GM23338 (cell line): Measurements from ENCODE around the gene METTL6. TPM values are rescaled to one million over a fixed set of nuclear protein-coding genes. Genes with fewer than 3 reads are reported as not detected.

Experiments used
- ATAC-seq: fragments of 200-7000 bp; cut with Tn5 transposase; 3 replicates; pipeline ENCODE4 v1.9.1; 2020
- DNase-seq: peaks from one replicate; pipeline ENCODE4 v3.0.0-alpha.2; 2015; ENCODE audit warnings: low spot score
- H2AFZ ChIP-seq: fragments of 200-600 bp; sonication (generic); 2 replicates; pipeline ENCODE4 v1.8.0; 2016; ENCODE audit warnings: antibody characterized with exemption, mild to moderate bottlenecking, moderate library complexity
- H3F3A ChIP-seq: fragments of 200-600 bp; sonication (generic); replicated peaks from 2 replicates; pipeline ENCODE4 v1.8.0; 2017; ENCODE audit warnings: antibody characterized with exemption, mixed run types, low read depth
- H3K27ac ChIP-seq: fragments of 200-600 bp; sonication (generic); 2 replicates; pipeline ENCODE4 v1.6.1; 2016; ENCODE audit warnings: low read depth
- H3K27me3 ChIP-seq: fragments of 200-600 bp; sonication (generic); 2 replicates; pipeline ENCODE4 v1.8.0; 2016; ENCODE audit warnings: mild to moderate bottlenecking, mixed run types, moderate library complexity; ENCODE audit not compliant: insufficient read depth
- H3K36me3 ChIP-seq: fragments of 200-600 bp; sonication (generic); 2 replicates; pipeline ENCODE4 v1.8.0; 2016; ENCODE audit warnings: mild to moderate bottlenecking; ENCODE audit not compliant: insufficient read depth
- H3K4me1 ChIP-seq: fragments of 200-600 bp; sonication (generic); 2 replicates; pipeline ENCODE4 v1.8.0; 2016; ENCODE audit warnings: mild to moderate bottlenecking, moderate library complexity; ENCODE audit not compliant: insufficient read depth
- H3K4me2 ChIP-seq: fragments of 200-600 bp; sonication (generic); 2 replicates; pipeline ENCODE4 v1.7.1; 2017; ENCODE audit warnings: mixed run types
- H3K4me3 ChIP-seq: fragments of 200-600 bp; sonication (generic); 2 replicates; pipeline ENCODE4 v1.6.1; 2016; ENCODE audit warnings: mixed run types
- H3K79me2 ChIP-seq: fragments of 200-600 bp; sonication (generic); replicated peaks from 2 replicates; pipeline ENCODE4 v1.8.0; 2017; ENCODE audit warnings: mild to moderate bottlenecking; ENCODE audit not compliant: insufficient read depth
- H3K9me2 ChIP-seq: fragments of 200-600 bp; sonication (generic); 2 replicates; pipeline ENCODE4 v1.8.0; 2017; ENCODE audit not compliant: insufficient read depth
- H4K20me1 ChIP-seq: fragments of 200-600 bp; sonication (generic); replicated peaks from 2 replicates; pipeline ENCODE4 v1.8.0; 2017; ENCODE audit warnings: mild to moderate bottlenecking; ENCODE audit not compliant: insufficient read depth
- H3K27ac Mint-ChIP-seq: 2 replicates; pipeline ENCODE4 v1.8.0; 2020; ENCODE audit warnings: inconsistent platforms, mild to moderate bottlenecking, moderate library complexity, mixed read lengths
- H3K27me3 Mint-ChIP-seq: 3 replicates; pipeline ENCODE4 v1.8.0; 2022; ENCODE audit warnings: low read depth, mild to moderate bottlenecking, moderate library complexity, mixed read lengths, inconsistent platforms; ENCODE audit not compliant: insufficient read depth, poor library complexity
- H3K36me3 Mint-ChIP-seq: 3 replicates; pipeline ENCODE4 v1.8.0; 2021; ENCODE audit warnings: low read depth, mild to moderate bottlenecking, inconsistent platforms, moderate library complexity, mixed read lengths
- H3K4me1 Mint-ChIP-seq: 3 replicates; pipeline ENCODE4 v1.8.0; 2020; ENCODE audit warnings: mild to moderate bottlenecking, inconsistent platforms, mixed read lengths
- H3K4me3 Mint-ChIP-seq: 3 replicates; pipeline ENCODE4 v1.8.0; 2021; ENCODE audit warnings: moderate library complexity, mild to moderate bottlenecking, inconsistent platforms, mixed read lengths
- H3K9me3 Mint-ChIP-seq: 3 replicates; pipeline ENCODE4 v1.8.0; 2020; ENCODE audit warnings: moderate library complexity, mild to moderate bottlenecking, inconsistent platforms, mixed read lengths
- CREB1 ChIP-seq: fragments of 250-450 bp; sonication (Bioruptor Pico); IDR thresholded peaks from 2 replicates; pipeline ENCODE4 v1.5.0; 2020; ENCODE audit warnings: low read depth, mild to moderate bottlenecking, moderate library complexity
- EZH2 ChIP-seq: fragments of 200-600 bp; sonication (generic); IDR thresholded peaks from one replicate; pipeline ENCODE4 v1.8.0; 2017; ENCODE audit warnings: antibody characterized with exemption, mild to moderate bottlenecking, low read depth; ENCODE audit not compliant: unreplicated experiment
- EZH2phosphoT487 ChIP-seq: fragments of 200-600 bp; sonication (generic); IDR thresholded peaks from one replicate; pipeline ENCODE4 v1.8.1; 2018; ENCODE audit warnings: antibody characterized with exemption; ENCODE audit not compliant: unreplicated experiment
- JUNB ChIP-seq: IDR thresholded peaks from one replicate; pipeline ENCODE4 v1.6.1; 2016; ENCODE audit warnings: antibody characterized with exemption; ENCODE audit not compliant: unreplicated experiment
- NANOG ChIP-seq: IDR thresholded peaks from 2 replicates; pipeline ENCODE4 v1.6.1; 2016; ENCODE audit warnings: antibody characterized with exemption, borderline replicate concordance
- POLR2AphosphoS5 ChIP-seq: IDR thresholded peaks from 2 replicates; pipeline ENCODE4 v1.6.1; 2016; ENCODE audit warnings: antibody characterized with exemption, low read depth
- STAT1 ChIP-seq: IDR thresholded peaks from one replicate; pipeline ENCODE4 v1.6.1; 2016; ENCODE audit warnings: antibody characterized with exemption; ENCODE audit not compliant: unreplicated experiment
- ZNF114 ChIP-seq: fragments of 250-450 bp; sonication (Bioruptor Pico); IDR thresholded peaks from 2 replicates; pipeline ENCODE4 v1.5.0; 2020; ENCODE audit warnings: mild to moderate bottlenecking, moderate library complexity
- ZNF331 ChIP-seq: fragments of 250-450 bp; sonication (Bioruptor Pico); IDR thresholded peaks from 2 replicates; pipeline ENCODE4 v1.5.0; 2020; ENCODE audit warnings: low read depth, mild to moderate bottlenecking, moderate library complexity
- polyA plus RNA-seq: library from polyadenylated mRNA; unstranded; fragments of >200 nt; fragmentation: Nextera tagmentation; extraction: Ambion mirVana; gene quantifications from 2 replicates; pipeline ENCODE4 v1.2.1, GENCODE V29; 2016
- total RNA-seq: library from RNA; depleted of rRNA; stranded (reverse); fragments of >200 nt; shearing (Covaris generic); gene quantifications from 2 replicates; pipeline ENCODE4 v1.2.3, GENCODE V29; 2014
- TF ChIP-seq, protein P1 (sequence below): IDR thresholded peaks from one replicate; pipeline ENCODE4 v1.6.1; 2018; ENCODE audit warnings: antibody characterized with exemption; ENCODE audit not compliant: unreplicated experiment
- TF ChIP-seq, protein P2 (sequence below): IDR thresholded peaks from 2 replicates; pipeline ENCODE4 v1.6.1; 2016; ENCODE audit warnings: antibody characterized with exemption
- TF ChIP-seq, protein P3 (sequence below), 2 experiments: fragments of 200-600 bp in 1 of 2; sonication (generic) in 1 of 2; conservative IDR thresholded peaks; 2 replicates each; pipeline versions ENCODE4 v1.5.1 to v1.6.1; 2016 to 2017; ENCODE audit warnings: antibody characterized with exemption in 2 of 2, low read depth in 2 of 2, mild to moderate bottlenecking in 2 of 2, moderate library complexity in 1 of 2
- TF ChIP-seq, protein P4 (sequence below): fragments of 250-450 bp; sonication (Bioruptor Pico); IDR thresholded peaks from 2 replicates; pipeline ENCODE4 v1.5.0; 2020; ENCODE audit warnings: mild to moderate bottlenecking, moderate library complexity

Gene METTL6
- total and polyA plus RNA-seq, 2 experiments from 2014 or later: 15.1 to 17.8 TPM

DNA sequence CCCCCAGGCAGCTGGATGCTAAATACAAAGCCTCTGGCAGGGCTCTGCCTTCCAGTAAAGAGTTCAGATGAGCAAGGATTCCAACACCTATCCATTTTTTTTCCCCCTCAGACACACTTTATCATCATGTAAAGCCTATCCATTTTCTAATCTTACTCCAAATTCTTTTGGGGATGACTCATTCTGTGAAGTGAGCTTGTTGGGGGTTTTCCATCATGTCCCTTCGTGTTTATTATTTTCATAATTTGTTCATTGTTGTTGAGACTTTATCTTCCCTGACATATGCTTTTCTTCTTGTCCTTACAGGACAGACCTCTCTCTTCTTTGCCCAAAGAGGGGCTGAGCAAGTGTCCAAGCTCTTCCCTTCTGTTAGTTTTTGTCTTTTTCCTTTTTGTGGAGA, 60.3 kb downstream of the METTL6 start:
- no peaks in the 10 kb centered on the region for H3K36me3 Mint-ChIP-seq
- no peak overlapping the region for H3K27ac Mint-ChIP-seq
- H3K79me2 ChIP-seq: no peaks in the 10 kb centered on the region
- no peaks in the 10 kb centered on the region for H3F3A ChIP-seq
- no peaks in the 10 kb centered on the region for H3K36me3 ChIP-seq
- no peaks in the 10 kb centered on the region; the same call in 2 of the 3 replicates for H3K9me3 Mint-ChIP-seq
- H2AFZ ChIP-seq: no peak overlapping the region
- H4K20me1 ChIP-seq: no peaks in the 10 kb centered on the region
- ATAC-seq: no peak
- H3K4me1 Mint-ChIP-seq: peaks cover 5% of the 10 kb centered on the region
- no peak overlapping the region for H3K4me3 Mint-ChIP-seq
- H3K4me2 ChIP-seq: no peak overlapping the region
- no peaks in the 10 kb centered on the region for H3K9me2 ChIP-seq
- no peak overlapping the region for H3K4me3 ChIP-seq
- peaks cover 4% of the 10 kb centered on the region for H3K27me3 Mint-ChIP-seq
- H3K27me3 ChIP-seq: no peaks in the 10 kb centered on the region
- DNase-seq: no peak
- no peaks in the 10 kb centered on the region; the same call in 1 of the 2 replicates for H3K4me1 ChIP-seq
- no peak overlapping the region for H3K27ac ChIP-seq
- TF ChIP-seq POLR2AphosphoS5 (no peak), ZNF331 (CRISPR knock-in tag) (no peak), NANOG (no peak), JUNB (no peak), CREB1 (CRISPR knock-in tag) (no peak), ZNF114 (CRISPR knock-in tag) (no peak), STAT1 (no peak), EZH2phosphoT487 (no peak), EZH2 (no peak)
- TF ChIP-seq, protein P1, sequence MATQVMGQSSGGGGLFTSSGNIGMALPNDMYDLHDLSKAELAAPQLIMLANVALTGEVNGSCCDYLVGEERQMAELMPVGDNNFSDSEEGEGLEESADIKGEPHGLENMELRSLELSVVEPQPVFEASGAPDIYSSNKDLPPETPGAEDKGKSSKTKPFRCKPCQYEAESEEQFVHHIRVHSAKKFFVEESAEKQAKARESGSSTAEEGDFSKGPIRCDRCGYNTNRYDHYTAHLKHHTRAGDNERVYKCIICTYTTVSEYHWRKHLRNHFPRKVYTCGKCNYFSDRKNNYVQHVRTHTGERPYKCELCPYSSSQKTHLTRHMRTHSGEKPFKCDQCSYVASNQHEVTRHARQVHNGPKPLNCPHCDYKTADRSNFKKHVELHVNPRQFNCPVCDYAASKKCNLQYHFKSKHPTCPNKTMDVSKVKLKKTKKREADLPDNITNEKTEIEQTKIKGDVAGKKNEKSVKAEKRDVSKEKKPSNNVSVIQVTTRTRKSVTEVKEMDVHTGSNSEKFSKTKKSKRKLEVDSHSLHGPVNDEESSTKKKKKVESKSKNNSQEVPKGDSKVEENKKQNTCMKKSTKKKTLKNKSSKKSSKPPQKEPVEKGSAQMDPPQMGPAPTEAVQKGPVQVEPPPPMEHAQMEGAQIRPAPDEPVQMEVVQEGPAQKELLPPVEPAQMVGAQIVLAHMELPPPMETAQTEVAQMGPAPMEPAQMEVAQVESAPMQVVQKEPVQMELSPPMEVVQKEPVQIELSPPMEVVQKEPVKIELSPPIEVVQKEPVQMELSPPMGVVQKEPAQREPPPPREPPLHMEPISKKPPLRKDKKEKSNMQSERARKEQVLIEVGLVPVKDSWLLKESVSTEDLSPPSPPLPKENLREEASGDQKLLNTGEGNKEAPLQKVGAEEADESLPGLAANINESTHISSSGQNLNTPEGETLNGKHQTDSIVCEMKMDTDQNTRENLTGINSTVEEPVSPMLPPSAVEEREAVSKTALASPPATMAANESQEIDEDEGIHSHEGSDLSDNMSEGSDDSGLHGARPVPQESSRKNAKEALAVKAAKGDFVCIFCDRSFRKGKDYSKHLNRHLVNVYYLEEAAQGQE: no peak
- TF ChIP-seq, protein P2, sequence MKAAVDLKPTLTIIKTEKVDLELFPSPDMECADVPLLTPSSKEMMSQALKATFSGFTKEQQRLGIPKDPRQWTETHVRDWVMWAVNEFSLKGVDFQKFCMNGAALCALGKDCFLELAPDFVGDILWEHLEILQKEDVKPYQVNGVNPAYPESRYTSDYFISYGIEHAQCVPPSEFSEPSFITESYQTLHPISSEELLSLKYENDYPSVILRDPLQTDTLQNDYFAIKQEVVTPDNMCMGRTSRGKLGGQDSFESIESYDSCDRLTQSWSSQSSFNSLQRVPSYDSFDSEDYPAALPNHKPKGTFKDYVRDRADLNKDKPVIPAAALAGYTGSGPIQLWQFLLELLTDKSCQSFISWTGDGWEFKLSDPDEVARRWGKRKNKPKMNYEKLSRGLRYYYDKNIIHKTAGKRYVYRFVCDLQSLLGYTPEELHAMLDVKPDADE: no peak
- TF ChIP-seq, protein P3, sequence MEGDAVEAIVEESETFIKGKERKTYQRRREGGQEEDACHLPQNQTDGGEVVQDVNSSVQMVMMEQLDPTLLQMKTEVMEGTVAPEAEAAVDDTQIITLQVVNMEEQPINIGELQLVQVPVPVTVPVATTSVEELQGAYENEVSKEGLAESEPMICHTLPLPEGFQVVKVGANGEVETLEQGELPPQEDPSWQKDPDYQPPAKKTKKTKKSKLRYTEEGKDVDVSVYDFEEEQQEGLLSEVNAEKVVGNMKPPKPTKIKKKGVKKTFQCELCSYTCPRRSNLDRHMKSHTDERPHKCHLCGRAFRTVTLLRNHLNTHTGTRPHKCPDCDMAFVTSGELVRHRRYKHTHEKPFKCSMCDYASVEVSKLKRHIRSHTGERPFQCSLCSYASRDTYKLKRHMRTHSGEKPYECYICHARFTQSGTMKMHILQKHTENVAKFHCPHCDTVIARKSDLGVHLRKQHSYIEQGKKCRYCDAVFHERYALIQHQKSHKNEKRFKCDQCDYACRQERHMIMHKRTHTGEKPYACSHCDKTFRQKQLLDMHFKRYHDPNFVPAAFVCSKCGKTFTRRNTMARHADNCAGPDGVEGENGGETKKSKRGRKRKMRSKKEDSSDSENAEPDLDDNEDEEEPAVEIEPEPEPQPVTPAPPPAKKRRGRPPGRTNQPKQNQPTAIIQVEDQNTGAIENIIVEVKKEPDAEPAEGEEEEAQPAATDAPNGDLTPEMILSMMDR (conservative IDR thresholded peaks at IDR 0.05; ENCODE audit: low read depth in 2 of 2): no peak
- TF ChIP-seq, protein P4, sequence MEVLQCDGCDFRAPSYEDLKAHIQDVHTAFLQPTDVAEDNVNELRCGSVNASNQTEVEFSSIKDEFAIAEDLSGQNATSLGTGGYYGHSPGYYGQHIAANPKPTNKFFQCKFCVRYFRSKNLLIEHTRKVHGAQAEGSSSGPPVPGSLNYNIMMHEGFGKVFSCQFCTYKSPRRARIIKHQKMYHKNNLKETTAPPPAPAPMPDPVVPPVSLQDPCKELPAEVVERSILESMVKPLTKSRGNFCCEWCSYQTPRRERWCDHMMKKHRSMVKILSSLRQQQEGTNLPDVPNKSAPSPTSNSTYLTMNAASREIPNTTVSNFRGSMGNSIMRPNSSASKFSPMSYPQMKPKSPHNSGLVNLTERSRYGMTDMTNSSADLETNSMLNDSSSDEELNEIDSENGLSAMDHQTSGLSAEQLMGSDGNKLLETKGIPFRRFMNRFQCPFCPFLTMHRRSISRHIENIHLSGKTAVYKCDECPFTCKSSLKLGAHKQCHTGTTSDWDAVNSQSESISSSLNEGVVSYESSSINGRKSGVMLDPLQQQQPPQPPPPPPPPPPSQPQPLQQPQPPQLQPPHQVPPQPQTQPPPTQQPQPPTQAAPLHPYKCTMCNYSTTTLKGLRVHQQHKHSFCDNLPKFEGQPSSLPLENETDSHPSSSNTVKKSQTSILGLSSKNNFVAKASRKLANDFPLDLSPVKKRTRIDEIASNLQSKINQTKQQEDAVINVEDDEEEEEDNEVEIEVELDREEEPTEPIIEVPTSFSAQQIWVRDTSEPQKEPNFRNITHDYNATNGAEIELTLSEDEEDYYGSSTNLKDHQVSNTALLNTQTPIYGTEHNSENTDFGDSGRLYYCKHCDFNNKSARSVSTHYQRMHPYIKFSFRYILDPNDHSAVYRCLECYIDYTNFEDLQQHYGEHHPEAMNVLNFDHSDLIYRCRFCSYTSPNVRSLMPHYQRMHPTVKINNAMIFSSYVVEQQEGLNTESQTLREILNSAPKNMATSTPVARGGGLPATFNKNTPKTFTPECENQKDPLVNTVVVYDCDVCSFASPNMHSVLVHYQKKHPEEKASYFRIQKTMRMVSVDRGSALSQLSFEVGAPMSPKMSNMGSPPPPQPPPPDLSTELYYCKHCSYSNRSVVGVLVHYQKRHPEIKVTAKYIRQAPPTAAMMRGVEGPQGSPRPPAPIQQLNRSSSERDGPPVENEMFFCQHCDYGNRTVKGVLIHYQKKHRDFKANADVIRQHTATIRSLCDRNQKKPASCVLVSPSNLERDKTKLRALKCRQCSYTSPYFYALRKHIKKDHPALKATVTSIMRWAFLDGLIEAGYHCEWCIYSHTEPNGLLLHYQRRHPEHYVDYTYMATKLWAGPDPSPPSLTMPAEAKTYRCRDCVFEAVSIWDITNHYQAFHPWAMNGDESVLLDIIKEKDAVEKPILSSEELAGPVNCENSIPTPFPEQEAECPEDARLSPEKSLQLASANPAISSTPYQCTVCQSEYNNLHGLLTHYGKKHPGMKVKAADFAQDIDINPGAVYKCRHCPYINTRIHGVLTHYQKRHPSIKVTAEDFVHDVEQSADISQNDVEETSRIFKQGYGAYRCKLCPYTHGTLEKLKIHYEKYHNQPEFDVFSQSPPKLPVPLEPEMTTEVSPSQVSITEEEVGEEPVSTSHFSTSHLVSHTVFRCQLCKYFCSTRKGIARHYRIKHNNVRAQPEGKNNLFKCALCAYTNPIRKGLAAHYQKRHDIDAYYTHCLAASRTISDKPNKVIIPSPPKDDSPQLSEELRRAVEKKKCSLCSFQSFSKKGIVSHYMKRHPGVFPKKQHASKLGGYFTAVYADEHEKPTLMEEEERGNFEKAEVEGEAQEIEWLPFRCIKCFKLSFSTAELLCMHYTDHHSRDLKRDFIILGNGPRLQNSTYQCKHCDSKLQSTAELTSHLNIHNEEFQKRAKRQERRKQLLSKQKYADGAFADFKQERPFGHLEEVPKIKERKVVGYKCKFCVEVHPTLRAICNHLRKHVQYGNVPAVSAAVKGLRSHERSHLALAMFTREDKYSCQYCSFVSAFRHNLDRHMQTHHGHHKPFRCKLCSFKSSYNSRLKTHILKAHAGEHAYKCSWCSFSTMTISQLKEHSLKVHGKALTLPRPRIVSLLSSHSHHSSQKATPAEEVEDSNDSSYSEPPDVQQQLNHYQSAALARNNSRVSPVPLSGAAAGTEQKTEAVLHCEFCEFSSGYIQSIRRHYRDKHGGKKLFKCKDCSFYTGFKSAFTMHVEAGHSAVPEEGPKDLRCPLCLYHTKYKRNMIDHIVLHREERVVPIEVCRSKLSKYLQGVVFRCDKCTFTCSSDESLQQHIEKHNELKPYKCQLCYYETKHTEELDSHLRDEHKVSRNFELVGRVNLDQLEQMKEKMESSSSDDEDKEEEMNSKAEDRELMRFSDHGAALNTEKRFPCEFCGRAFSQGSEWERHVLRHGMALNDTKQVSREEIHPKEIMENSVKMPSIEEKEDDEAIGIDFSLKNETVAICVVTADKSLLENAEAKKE (CRISPR knock-in tag): no peak
